H1 (cell line): ENCODE data around the gene TCERG1L. TPM values are rescaled to one million over a fixed set of nuclear protein-coding genes. Genes with fewer than 3 reads are reported as not detected.
A peak's percentile ranks its signal among the peaks of the same experiment; 100 is the strongest.

Experiments used
- CTCF ChIA-PET: fragments of 300-600 bp; sonication (Branson Sonifier 250); formaldehyde crosslinking; loops from one replicate; lab custom pipeline; 2021; ENCODE audit not compliant: partially characterized antibody; lab: Charles Lee
- POLR2A ChIA-PET: fragments of 300-600 bp; sonication (Branson Sonifier 250); formaldehyde crosslinking; loops from one replicate; lab custom pipeline; 2021; ENCODE audit warnings: inconsistent platforms; ENCODE audit not compliant: partially characterized antibody; lab: Charles Lee
- DNase-seq, 2 experiments: peaks; one replicate each; pipeline versions ENCODE4 v3.0.0 to v3.0.0-alpha.2; 2010 to 2022; ENCODE audit warnings: low spot score in 2 of 2, low read depth in 1 of 2, mixed read lengths in 1 of 2
- FAIRE-seq: peaks from 2 replicates; lab custom pipeline; 2011; peaks lifted over from hg19 to GRCh38; lab: Jason Lieb, UNC
- H2AFZ ChIP-seq: 2 replicates; pipeline ENCODE4 v1.8.1; 2012; ENCODE audit warnings: low read length, inconsistent platforms
- H2AK5ac ChIP-seq: 2 replicates; pipeline ENCODE4 v1.6.1; 2013; ENCODE audit warnings: low read depth, low read length
- H2BK120ac ChIP-seq: replicated peaks from 2 replicates; pipeline ENCODE3; 2013; ENCODE audit warnings: low read depth, low read length, inconsistent platforms
- H2BK12ac ChIP-seq: 2 replicates; pipeline ENCODE4 v1.6.1; 2013; ENCODE audit warnings: low read depth, low read length
- H2BK15ac ChIP-seq: 2 replicates; pipeline ENCODE4 v1.6.1; 2013; ENCODE audit warnings: low read length
- H2BK20ac ChIP-seq: 2 replicates; pipeline ENCODE4 v1.6.1; 2013; ENCODE audit warnings: low read length
- H2BK5ac ChIP-seq: 2 replicates; pipeline ENCODE4 v1.6.1; 2013; ENCODE audit warnings: low read depth, low read length
- H3K14ac ChIP-seq: 2 replicates; pipeline ENCODE4 v1.6.1; 2013; ENCODE audit warnings: inconsistent platforms; ENCODE audit not compliant: insufficient read length
- H3K18ac ChIP-seq: 2 replicates; pipeline ENCODE4 v1.6.1; 2013; ENCODE audit warnings: low read length; ENCODE audit errors: extremely low read depth
- H3K23ac ChIP-seq: 2 replicates; pipeline ENCODE4 v1.6.1; 2013; ENCODE audit warnings: inconsistent platforms; ENCODE audit not compliant: insufficient read length
- H3K23me2 ChIP-seq: 2 replicates; pipeline ENCODE4 v1.6.1; 2013; ENCODE audit warnings: low read depth, low read length
- H3K27ac ChIP-seq: 2 replicates; pipeline ENCODE4 v1.6.1; 2011; ENCODE audit warnings: low read depth, low read length, inconsistent platforms
- H3K27me3 ChIP-seq, 4 experiments: replicated peaks in 1 of 4; 1 replicate in 1 of 4; 2 replicates in 3 of 4; pipeline versions ENCODE4 v1.6.1 to v1.8.1; 2011 to 2013; ENCODE audit warnings: low read length in 3 of 4, mild to moderate bottlenecking in 3 of 4, inconsistent platforms in 2 of 4, mixed read lengths in 2 of 4, moderate library complexity in 1 of 4; ENCODE audit not compliant: control insufficient read depth in 3 of 4, insufficient read depth in 3 of 4; ENCODE audit errors: extremely low read depth in 1 of 4
- H3K36me3 ChIP-seq, 4 experiments: 2 replicates each; pipeline versions ENCODE4 v1.6.1 to v1.8.1; 2011 to 2013; ENCODE audit warnings: mild to moderate bottlenecking in 4 of 4, low read length in 3 of 4, moderate library complexity in 2 of 4, control low read depth in 1 of 4, inconsistent platforms in 1 of 4; ENCODE audit not compliant: insufficient read depth in 4 of 4, control insufficient read depth in 2 of 4
- H3K4ac ChIP-seq: replicated peaks from 2 replicates; pipeline ENCODE3; 2013; ENCODE audit warnings: low read length, low read depth, mixed read lengths, inconsistent platforms; ENCODE audit not compliant: insufficient read length
- H3K4me1 ChIP-seq, 4 experiments: replicated peaks in 1 of 4; 1 replicate in 1 of 4; 2 replicates in 3 of 4; pipeline versions ENCODE4 v1.6.1 to v1.8.1; 2011 to 2013; ENCODE audit warnings: low read length in 3 of 4, inconsistent platforms in 2 of 4, mixed read lengths in 1 of 4; ENCODE audit not compliant: insufficient read depth in 4 of 4, control insufficient read depth in 3 of 4
- H3K4me2 ChIP-seq, 2 experiments: 2 replicates each; pipeline versions ENCODE4 v1.6.1 to v1.8.1; 2011 to 2013; ENCODE audit warnings: low read depth in 2 of 2, low read length in 2 of 2, control low read depth in 1 of 2, inconsistent platforms in 1 of 2, mild to moderate bottlenecking in 1 of 2; ENCODE audit not compliant: insufficient read depth in 1 of 2
- H3K4me3 ChIP-seq, 4 experiments: fragments of 200-600, 300-600 bp in 1 of 4; sonication (generic), shearing (Covaris generic), sonication (Bioruptor Twin) in 1 of 4; 2 replicates each; pipeline versions ENCODE4 v1.5.1 to v1.8.1; 2011 to 2016; ENCODE audit warnings: low read length in 4 of 4, low read depth in 3 of 4, control low read depth in 2 of 4, inconsistent platforms in 2 of 4, mild to moderate bottlenecking in 2 of 4, mixed read lengths in 1 of 4, moderate library complexity in 1 of 4; ENCODE audit not compliant: insufficient read depth in 2 of 4; ENCODE audit errors: extremely low read depth in 1 of 4
- H3K56ac ChIP-seq: replicated peaks from 2 replicates; pipeline ENCODE3; 2013; ENCODE audit warnings: low read depth, mild to moderate bottlenecking, mixed read lengths, low read length, inconsistent platforms; ENCODE audit not compliant: insufficient read length
- H3K79me1 ChIP-seq: 2 replicates; pipeline ENCODE4 v1.6.1; 2013; ENCODE audit warnings: low read depth, low read length, control low read depth
- H3K79me2 ChIP-seq, 2 experiments: 2 replicates each; pipeline versions ENCODE4 v1.6.1 to v1.8.1; 2012 to 2013; ENCODE audit warnings: low read length in 2 of 2, mild to moderate bottlenecking in 2 of 2, inconsistent platforms in 1 of 2; ENCODE audit not compliant: insufficient read depth in 2 of 2, control insufficient read depth in 1 of 2
- H3K9ac ChIP-seq, 4 experiments: replicated peaks in 1 of 4; 1 replicate in 1 of 4; 2 replicates in 3 of 4; pipeline versions ENCODE4 v1.6.1 to v1.8.1; 2011 to 2013; ENCODE audit warnings: low read depth in 3 of 4, low read length in 3 of 4, control low read depth in 2 of 4, mild to moderate bottlenecking in 2 of 4, moderate library complexity in 2 of 4, inconsistent platforms in 1 of 4; ENCODE audit errors: extremely low read depth in 1 of 4
- H3K9me3 ChIP-seq, 2 experiments: 2 replicates each; pipeline versions ENCODE4 v1.6.1 to v1.8.1; 2012 to 2013; ENCODE audit warnings: mild to moderate bottlenecking in 2 of 2, moderate library complexity in 2 of 2, control low read depth in 1 of 2, inconsistent platforms in 1 of 2, low read depth in 1 of 2, low read length in 1 of 2, mixed read lengths in 1 of 2; ENCODE audit not compliant: insufficient read depth in 2 of 2
- H4K20me1 ChIP-seq, 2 experiments: replicated peaks in 1 of 2; 2 replicates each; pipeline versions ENCODE3 to v1.8.1; 2011 to 2013; ENCODE audit warnings: inconsistent platforms in 2 of 2, low read length in 2 of 2, mild to moderate bottlenecking in 1 of 2; ENCODE audit not compliant: insufficient read depth in 2 of 2, control insufficient read depth in 1 of 2
- H4K5ac ChIP-seq: 2 replicates; pipeline ENCODE4 v1.6.1; 2013; ENCODE audit warnings: low read length, low read depth, mixed read lengths, inconsistent platforms; ENCODE audit not compliant: insufficient read length
- H4K8ac ChIP-seq: 2 replicates; pipeline ENCODE4 v1.8.0; 2013; ENCODE audit warnings: mild to moderate bottlenecking, moderate library complexity, low read length, inconsistent platforms; ENCODE audit not compliant: insufficient read depth; ENCODE audit errors: extremely low read depth
- H4K91ac ChIP-seq: replicated peaks from 2 replicates; pipeline ENCODE3; 2013; ENCODE audit warnings: low read length, mixed read lengths, inconsistent platforms; ENCODE audit not compliant: insufficient read length
- BACH1 ChIP-seq: IDR thresholded peaks from 2 replicates; pipeline ENCODE4 v1.6.1; 2012; ENCODE audit warnings: low read length, improper control_type of control experiment
- CBX5 ChIP-seq: fragments of 300-800, 300-1000 bp; sonication (generic); IDR thresholded peaks from 2 replicates; pipeline ENCODE4 v1.7.1; 2016; ENCODE audit warnings: antibody characterized with exemption, low read length, low read depth
- JUN ChIP-seq: IDR thresholded peaks from 2 replicates; pipeline ENCODE4 v1.6.1; 2011; ENCODE audit warnings: low read depth, mild to moderate bottlenecking, improper control_type of control experiment, low read length
- NANOG ChIP-seq: IDR thresholded peaks from 2 replicates; pipeline ENCODE4 v1.6.1; 2011; ENCODE audit warnings: low read length, low read depth, mild to moderate bottlenecking, inconsistent platforms; ENCODE audit not compliant: insufficient read depth, poor library complexity, severe bottlenecking
- NRF1 ChIP-seq: IDR thresholded peaks from 2 replicates; pipeline ENCODE4 v1.6.1; 2011; ENCODE audit warnings: mild to moderate bottlenecking, low read depth, low read length, improper control_type of control experiment
- POLR2A ChIP-seq, 2 experiments: IDR thresholded peaks; 1 replicate in 1 of 2; 2 replicates in 1 of 2; pipeline ENCODE4 v1.6.1; 2011; ENCODE audit warnings: low read depth in 2 of 2, low read length in 2 of 2, mild to moderate bottlenecking in 2 of 2; ENCODE audit errors: control extremely low read depth in 1 of 2
- RAD21 ChIP-seq, 2 experiments: IDR thresholded peaks in 1 of 2; conservative IDR thresholded peaks in 1 of 2; 2 replicates each; pipeline ENCODE4 v1.6.1; 2011; ENCODE audit warnings: low read depth in 2 of 2, low read length in 2 of 2, improper control_type of control experiment in 1 of 2, inconsistent platforms in 1 of 2, mild to moderate bottlenecking in 1 of 2, moderate library complexity in 1 of 2
- RNF2 ChIP-seq: fragments of 200-900, 300-1000 bp; sonication (generic); IDR thresholded peaks from 2 replicates; pipeline ENCODE4 v1.7.1; 2016; ENCODE audit warnings: borderline replicate concordance, low read depth, mild to moderate bottlenecking, antibody characterized with exemption, low read length; ENCODE audit not compliant: poor library complexity, severe bottlenecking; ENCODE audit errors: missing control alignments
- SP1 ChIP-seq: IDR thresholded peaks from 2 replicates; pipeline ENCODE4 v1.6.1; 2011; ENCODE audit warnings: low read depth, low read length
- TCF12 ChIP-seq: IDR thresholded peaks from 2 replicates; pipeline ENCODE4 v1.6.1; 2011; ENCODE audit warnings: low read depth, mild to moderate bottlenecking, low read length
- TEAD4 ChIP-seq: IDR thresholded peaks from 2 replicates; pipeline ENCODE4 v1.6.1; 2012; ENCODE audit warnings: low read depth, low read length, inconsistent platforms, mixed read lengths
- WGBS, 2 experiments: shearing (Covaris generic) in 1 of 2; methylation state at CpG; one replicate each; pipeline versions ENCODE4 v1.1.6 to v1.1.7; 2013 to 2015; ENCODE audit warnings: low lambda C conversion rate in 2 of 2, mixed read lengths in 2 of 2, inconsistent platforms in 1 of 2, low coverage in 1 of 2, missing lambda C conversion rate in 1 of 2; ENCODE audit not compliant: insufficient replicate concordance in 2 of 2, insufficient coverage in 1 of 2, insufficient read length in 1 of 2; ENCODE audit errors: extremely low coverage in 1 of 2, missing lambda C conversion rate in 1 of 2; 5-methylcytosine and 5-hydroxymethylcytosine counted together
- polyA plus RNA-seq, 7 experiments: library from polyadenylated mRNA; depleted of rRNA in 3 of 7; stranded (reverse) in 5 of 7; unstranded in 2 of 7; fragments of >200 nt in 5 of 7; fragments of 200-250 nt in 2 of 7; gene quantifications; 1 replicate in 5 of 7; 2 replicates in 1 of 7; 4 replicates in 1 of 7; pipeline versions ENCODE4 v1.2.1 to v1.2.3, GENCODE V29; 2011 to 2013; ENCODE audit warnings: missing spikeins in 2 of 7, mixed read lengths in 2 of 7
- total RNA-seq: library from RNA; stranded (reverse); fragmentation: NEBNext Ultra II Directional; extraction: Animal tissue kit (Norgen Biotek cat#: 25700); gene quantifications from 2 replicates; pipeline ENCODE4 v1.2.1, GENCODE V29; 2021
- TF ChIP-seq, protein P1 (sequence below): IDR thresholded peaks from 2 replicates; pipeline ENCODE4 v1.6.1; 2011; ENCODE audit warnings: low read length, improper control_type of control experiment

TCERG1L gene
- total and polyA plus RNA-seq, 2 of the 8 experiments (the other 6 are each of a cell fraction or from before 2014, with no cell fraction given) = 3.9 to 6.9 TPM

DNA sequence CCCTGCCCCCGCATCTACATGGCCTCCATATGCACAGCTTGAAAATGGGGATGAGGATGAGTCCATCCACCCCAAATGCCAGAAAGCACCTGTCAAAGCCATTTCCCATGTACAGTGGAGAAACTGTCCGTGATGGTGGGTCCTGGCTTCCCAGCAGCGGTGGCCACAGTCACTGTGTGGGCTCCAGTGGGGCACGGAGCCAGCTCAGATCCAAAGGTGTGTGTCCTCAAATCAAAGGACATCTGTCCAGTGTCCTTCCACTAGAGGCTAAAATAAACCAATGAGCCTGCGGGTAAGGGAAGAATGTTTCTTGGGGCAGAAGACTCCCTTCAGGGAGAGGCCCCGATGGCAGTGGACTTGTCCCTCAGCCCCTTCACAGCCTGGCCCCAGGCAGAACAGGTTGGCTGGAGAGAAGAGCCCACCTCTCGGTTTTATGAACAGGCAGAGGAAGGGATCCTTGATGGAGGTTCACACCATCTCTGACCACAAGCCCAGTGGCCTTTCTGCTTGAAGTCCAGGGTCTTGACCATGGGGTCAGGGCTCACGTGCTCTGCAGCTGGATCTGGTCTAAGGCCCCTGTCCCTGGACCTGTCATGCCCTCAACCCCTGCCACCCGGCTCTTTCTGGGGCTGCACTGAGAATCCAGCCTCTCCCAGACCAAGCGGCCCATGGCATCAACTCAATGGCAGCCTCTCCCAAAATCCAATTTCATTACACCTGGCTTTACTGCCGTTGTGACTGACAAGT, 106.9 kb downstream of the TCERG1L start:
- FAIRE-seq = no peak
- no peaks in the 10 kb centered on the region for H3K9me3 ChIP-seq
- no peak overlapping the region for H2BK20ac ChIP-seq
- no peaks in the 10 kb centered on the region for H4K20me1 ChIP-seq
- H2AFZ ChIP-seq = no peak overlapping the region
- H3K14ac ChIP-seq = no peak overlapping the region
- H3K79me1 ChIP-seq = no peaks in the 10 kb centered on the region
- no peak overlapping the region for H2BK15ac ChIP-seq
- 91% methylated on average over 11 of the region's 11 CpGs; no CpG with 5 or more reads in 1 of the 2 experiments for WGBS, 2 experiments
- ChIA-PET POLR2A (no interaction called here), CTCF (interaction anchor here (0.7 kb wide), 1 partner anchor 10 kb away, joined by 3 read pairs; no protein-coding TSS in a partner anchor)
- H3K27ac ChIP-seq = no peak overlapping the region
- no peak overlapping the region for H3K56ac ChIP-seq
- H3K9ac ChIP-seq = no peak overlapping the region
- H3K4me2 ChIP-seq = no peak overlapping the region
- no peaks in the 10 kb centered on the region for H3K36me3 ChIP-seq
- H3K27me3 ChIP-seq = no peaks in the 10 kb centered on the region
- H3K79me2 ChIP-seq = no peaks in the 10 kb centered on the region
- H3K4ac ChIP-seq = no peak overlapping the region
- peaks cover 0 to 2% (median 0%) of the 10 kb centered on the region in 4 experiments; a peak in 1 of 7 replicates for H3K4me1 ChIP-seq
- no peak overlapping the region for H3K23ac ChIP-seq
- DNase-seq = peak in 1 of 2 experiments; percentile 10
- H4K5ac ChIP-seq = no peak overlapping the region
- H3K18ac ChIP-seq = no peak overlapping the region
- no peak overlapping the region for H3K4me3 ChIP-seq
- no peak overlapping the region for H4K8ac ChIP-seq
- no peak overlapping the region for H2AK5ac ChIP-seq
- no peak overlapping the region for H2BK12ac ChIP-seq
- H3K23me2 ChIP-seq = no peaks in the 10 kb centered on the region
- no peak overlapping the region for H4K91ac ChIP-seq
- H2BK5ac ChIP-seq = no peak overlapping the region
- H2BK120ac ChIP-seq = no peak overlapping the region
- TF ChIP-seq RAD21 (IDR thresholded peaks at IDR 0.05 in 1 of 2, conservative IDR thresholded peaks at IDR 0.05 in 1 of 2; ENCODE audit: low read depth in 2 of 2, low read length in 2 of 2) (no peak), TCF12 (no peak), BACH1 (no peak), NANOG (no peak), POLR2A (IDR thresholded peaks at IDR 0.05; ENCODE audit: control extremely low read depth in 1 of 2, low read depth in 2 of 2, low read length in 2 of 2) (no peak), SP1 (no peak), TEAD4 (no peak), CBX5 (no peak), JUN (no peak), NRF1 (no peak), RNF2 (no peak)
- TF ChIP-seq, protein P1, sequence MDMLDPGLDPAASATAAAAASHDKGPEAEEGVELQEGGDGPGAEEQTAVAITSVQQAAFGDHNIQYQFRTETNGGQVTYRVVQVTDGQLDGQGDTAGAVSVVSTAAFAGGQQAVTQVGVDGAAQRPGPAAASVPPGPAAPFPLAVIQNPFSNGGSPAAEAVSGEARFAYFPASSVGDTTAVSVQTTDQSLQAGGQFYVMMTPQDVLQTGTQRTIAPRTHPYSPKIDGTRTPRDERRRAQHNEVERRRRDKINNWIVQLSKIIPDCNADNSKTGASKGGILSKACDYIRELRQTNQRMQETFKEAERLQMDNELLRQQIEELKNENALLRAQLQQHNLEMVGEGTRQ = no peak
